ENCODE data around the gene CDH26. TPM values are rescaled to one million over a fixed set of nuclear protein-coding genes. Genes with fewer than 3 reads are reported as not detected.
A peak's percentile ranks its signal among the peaks of the same experiment; 100 is the strongest.

CDH26 gene
- total and polyA plus RNA-seq, 2 of the 13 experiments (the other 11 are each of a cell fraction or from before 2014, with no cell fraction given): 0.40 to 1.1 TPM

DNA sequence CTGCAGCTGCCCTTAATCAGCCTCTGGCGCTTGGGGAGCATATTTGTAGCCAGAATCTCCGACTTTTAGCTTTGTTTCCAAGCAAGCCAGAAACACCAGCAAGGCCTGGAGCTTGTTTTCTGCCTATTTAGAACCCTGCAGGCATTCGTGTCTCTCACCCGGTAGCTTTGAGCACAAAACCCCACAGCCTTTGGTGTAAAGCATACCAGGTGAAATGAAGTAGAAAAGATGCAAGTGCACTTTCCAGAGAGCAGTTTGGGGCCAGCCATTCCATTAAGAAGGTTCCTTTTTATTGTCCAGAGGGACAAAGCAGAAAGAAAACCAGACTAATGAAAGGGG lies 17.3 kb upstream of the CDH26 start (continued):
- no peak for TF ChIP-seq NR3C1 (CRISPR knock-in tag; IDR thresholded peaks at IDR 0.05)
- TF ChIP-seq HIVEP1 (CRISPR knock-in tag; IDR thresholded peaks at IDR 0.05): no peak
- no peak for TF ChIP-seq ZNF781 (CRISPR knock-in tag; IDR thresholded peaks at IDR 0.05; ENCODE audit: borderline replicate concordance, not compliant biosample characterization)
- TF ChIP-seq, protein P1, sequence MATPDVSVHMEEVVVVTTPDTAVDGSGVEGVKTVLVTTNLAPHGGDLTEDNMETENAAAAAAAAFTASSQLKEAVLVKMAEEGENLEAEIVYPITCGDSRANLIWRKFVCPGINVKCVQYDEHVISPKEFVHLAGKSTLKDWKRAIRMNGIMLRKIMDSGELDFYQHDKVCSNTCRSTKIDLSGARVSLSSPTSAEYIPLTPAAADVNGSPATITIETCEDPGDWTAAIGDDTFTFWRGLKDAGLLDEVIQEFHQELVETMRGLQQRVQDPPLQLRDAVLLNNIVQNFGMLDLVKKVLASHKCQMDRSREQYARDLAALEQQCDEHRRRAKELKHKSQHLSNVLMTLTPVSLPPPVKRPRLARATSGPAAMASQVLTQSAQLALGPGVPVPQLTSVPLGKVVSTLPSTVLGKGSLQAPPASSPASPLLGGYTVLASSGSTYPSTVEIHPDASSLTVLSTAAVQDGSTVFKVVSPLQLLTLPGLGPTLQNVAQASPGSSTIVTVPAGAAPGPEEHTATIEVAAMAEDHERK (CRISPR knock-in tag; IDR thresholded peaks at IDR 0.05; ENCODE audit: low read depth): no peak
- TF ChIP-seq, protein P2, sequence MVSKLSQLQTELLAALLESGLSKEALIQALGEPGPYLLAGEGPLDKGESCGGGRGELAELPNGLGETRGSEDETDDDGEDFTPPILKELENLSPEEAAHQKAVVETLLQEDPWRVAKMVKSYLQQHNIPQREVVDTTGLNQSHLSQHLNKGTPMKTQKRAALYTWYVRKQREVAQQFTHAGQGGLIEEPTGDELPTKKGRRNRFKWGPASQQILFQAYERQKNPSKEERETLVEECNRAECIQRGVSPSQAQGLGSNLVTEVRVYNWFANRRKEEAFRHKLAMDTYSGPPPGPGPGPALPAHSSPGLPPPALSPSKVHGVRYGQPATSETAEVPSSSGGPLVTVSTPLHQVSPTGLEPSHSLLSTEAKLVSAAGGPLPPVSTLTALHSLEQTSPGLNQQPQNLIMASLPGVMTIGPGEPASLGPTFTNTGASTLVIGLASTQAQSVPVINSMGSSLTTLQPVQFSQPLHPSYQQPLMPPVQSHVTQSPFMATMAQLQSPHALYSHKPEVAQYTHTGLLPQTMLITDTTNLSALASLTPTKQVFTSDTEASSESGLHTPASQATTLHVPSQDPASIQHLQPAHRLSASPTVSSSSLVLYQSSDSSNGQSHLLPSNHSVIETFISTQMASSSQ (IDR thresholded peaks at IDR 0.05; ENCODE audit: low read depth): no peak
- TF ChIP-seq, protein P2 (CRISPR knock-in tag; IDR thresholded peaks at IDR 0.05; ENCODE audit: borderline replicate concordance): no peak
- TF ChIP-seq FOXK2 (IDR thresholded peaks at IDR 0.05): no peak
- TF ChIP-seq MED13 (CRISPR knock-in tag; IDR thresholded peaks at IDR 0.05): no peak
- no peak for TF ChIP-seq ZNF652 (CRISPR knock-in tag; IDR thresholded peaks at IDR 0.05; ENCODE audit: borderline replicate concordance, low read depth)
- TF ChIP-seq IRX3 (CRISPR knock-in tag; IDR thresholded peaks at IDR 0.05; ENCODE audit: borderline replicate concordance, low read depth): peak; percentile 7; the same call in 1 of the 2 replicates
- TF ChIP-seq, protein P3, sequence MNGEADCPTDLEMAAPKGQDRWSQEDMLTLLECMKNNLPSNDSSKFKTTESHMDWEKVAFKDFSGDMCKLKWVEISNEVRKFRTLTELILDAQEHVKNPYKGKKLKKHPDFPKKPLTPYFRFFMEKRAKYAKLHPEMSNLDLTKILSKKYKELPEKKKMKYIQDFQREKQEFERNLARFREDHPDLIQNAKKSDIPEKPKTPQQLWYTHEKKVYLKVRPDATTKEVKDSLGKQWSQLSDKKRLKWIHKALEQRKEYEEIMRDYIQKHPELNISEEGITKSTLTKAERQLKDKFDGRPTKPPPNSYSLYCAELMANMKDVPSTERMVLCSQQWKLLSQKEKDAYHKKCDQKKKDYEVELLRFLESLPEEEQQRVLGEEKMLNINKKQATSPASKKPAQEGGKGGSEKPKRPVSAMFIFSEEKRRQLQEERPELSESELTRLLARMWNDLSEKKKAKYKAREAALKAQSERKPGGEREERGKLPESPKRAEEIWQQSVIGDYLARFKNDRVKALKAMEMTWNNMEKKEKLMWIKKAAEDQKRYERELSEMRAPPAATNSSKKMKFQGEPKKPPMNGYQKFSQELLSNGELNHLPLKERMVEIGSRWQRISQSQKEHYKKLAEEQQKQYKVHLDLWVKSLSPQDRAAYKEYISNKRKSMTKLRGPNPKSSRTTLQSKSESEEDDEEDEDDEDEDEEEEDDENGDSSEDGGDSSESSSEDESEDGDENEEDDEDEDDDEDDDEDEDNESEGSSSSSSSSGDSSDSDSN (CRISPR knock-in tag; IDR thresholded peaks at IDR 0.05): no peak
- TF ChIP-seq, protein P4, sequence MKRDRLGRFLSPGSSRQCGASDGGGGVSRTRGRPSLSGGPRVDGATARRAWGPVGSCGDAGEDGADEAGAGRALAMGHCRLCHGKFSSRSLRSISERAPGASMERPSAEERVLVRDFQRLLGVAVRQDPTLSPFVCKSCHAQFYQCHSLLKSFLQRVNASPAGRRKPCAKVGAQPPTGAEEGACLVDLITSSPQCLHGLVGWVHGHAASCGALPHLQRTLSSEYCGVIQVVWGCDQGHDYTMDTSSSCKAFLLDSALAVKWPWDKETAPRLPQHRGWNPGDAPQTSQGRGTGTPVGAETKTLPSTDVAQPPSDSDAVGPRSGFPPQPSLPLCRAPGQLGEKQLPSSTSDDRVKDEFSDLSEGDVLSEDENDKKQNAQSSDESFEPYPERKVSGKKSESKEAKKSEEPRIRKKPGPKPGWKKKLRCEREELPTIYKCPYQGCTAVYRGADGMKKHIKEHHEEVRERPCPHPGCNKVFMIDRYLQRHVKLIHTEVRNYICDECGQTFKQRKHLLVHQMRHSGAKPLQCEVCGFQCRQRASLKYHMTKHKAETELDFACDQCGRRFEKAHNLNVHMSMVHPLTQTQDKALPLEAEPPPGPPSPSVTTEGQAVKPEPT (CRISPR knock-in tag; IDR thresholded peaks at IDR 0.05; ENCODE audit: low read depth): no peak
- TF ChIP-seq, protein P5, sequence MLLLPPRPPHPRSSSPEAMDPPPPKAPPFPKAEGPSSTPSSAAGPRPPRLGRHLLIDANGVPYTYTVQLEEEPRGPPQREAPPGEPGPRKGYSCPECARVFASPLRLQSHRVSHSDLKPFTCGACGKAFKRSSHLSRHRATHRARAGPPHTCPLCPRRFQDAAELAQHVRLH (CRISPR knock-in tag; IDR thresholded peaks at IDR 0.05; ENCODE audit: borderline replicate concordance, low read depth): no peak
- no peak for TF ChIP-seq ZNF10 (CRISPR knock-in tag; IDR thresholded peaks at IDR 0.05; ENCODE audit: borderline replicate concordance, low read depth)
- TF ChIP-seq, protein P6, sequence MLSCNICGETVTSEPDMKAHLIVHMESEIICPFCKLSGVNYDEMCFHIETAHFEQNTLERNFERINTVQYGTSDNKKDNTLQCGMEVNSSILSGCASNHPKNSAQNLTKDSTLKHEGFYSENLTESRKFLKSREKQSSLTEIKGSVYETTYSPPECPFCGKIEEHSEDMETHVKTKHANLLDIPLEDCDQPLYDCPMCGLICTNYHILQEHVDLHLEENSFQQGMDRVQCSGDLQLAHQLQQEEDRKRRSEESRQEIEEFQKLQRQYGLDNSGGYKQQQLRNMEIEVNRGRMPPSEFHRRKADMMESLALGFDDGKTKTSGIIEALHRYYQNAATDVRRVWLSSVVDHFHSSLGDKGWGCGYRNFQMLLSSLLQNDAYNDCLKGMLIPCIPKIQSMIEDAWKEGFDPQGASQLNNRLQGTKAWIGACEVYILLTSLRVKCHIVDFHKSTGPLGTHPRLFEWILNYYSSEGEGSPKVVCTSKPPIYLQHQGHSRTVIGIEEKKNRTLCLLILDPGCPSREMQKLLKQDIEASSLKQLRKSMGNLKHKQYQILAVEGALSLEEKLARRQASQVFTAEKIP (CRISPR knock-in tag; IDR thresholded peaks at IDR 0.05; ENCODE audit: borderline replicate concordance): no peak
- TF ChIP-seq YEATS2 (CRISPR knock-in tag; IDR thresholded peaks at IDR 0.05; ENCODE audit: borderline replicate concordance): no peak
- no peak for TF ChIP-seq IRF2 (CRISPR knock-in tag; IDR thresholded peaks at IDR 0.05)
- no peak for TF ChIP-seq ZNF124 (CRISPR knock-in tag; IDR thresholded peaks at IDR 0.05)
- TF ChIP-seq ZNF24 (IDR thresholded peaks at IDR 0.05): no peak

All from HepG2 (cell line).